ENCODE data around the gene TLR6.

DNA sequence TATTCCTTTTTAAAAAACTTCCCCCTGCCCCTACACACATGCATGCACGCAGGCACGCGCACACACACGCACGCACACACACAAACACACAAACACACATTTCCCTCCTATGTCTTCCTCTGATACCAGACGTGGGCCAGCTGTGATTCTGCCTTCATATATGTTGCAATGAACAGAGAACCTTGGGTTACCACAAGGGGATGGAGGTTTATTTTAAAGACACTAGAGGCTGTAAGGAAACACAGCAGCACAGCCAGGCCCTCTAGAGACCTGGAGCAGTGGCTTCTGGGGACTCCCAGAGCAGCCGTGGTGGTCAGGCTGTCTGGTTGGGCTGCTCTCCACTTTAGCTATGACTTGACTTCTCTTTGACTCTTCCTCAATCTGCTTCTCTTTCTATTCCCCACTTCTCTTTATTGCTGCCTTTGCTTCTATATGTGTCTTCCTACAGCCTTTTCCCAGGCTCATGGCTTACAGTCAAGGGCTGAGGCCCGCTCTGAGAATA is 70.7 kb downstream of the TLR6 start:
- TF ChIP-seq, protein P1, sequence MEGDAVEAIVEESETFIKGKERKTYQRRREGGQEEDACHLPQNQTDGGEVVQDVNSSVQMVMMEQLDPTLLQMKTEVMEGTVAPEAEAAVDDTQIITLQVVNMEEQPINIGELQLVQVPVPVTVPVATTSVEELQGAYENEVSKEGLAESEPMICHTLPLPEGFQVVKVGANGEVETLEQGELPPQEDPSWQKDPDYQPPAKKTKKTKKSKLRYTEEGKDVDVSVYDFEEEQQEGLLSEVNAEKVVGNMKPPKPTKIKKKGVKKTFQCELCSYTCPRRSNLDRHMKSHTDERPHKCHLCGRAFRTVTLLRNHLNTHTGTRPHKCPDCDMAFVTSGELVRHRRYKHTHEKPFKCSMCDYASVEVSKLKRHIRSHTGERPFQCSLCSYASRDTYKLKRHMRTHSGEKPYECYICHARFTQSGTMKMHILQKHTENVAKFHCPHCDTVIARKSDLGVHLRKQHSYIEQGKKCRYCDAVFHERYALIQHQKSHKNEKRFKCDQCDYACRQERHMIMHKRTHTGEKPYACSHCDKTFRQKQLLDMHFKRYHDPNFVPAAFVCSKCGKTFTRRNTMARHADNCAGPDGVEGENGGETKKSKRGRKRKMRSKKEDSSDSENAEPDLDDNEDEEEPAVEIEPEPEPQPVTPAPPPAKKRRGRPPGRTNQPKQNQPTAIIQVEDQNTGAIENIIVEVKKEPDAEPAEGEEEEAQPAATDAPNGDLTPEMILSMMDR (IDR thresholded peaks at IDR 0.05) = no peak
- TF ChIP-seq POLR2A (IDR thresholded peaks at IDR 0.05) = peak in 1 of 3 donors; percentile 25

Data from body of pancreas (tissue), 4 donors.